ENCODE results near the gene ATXN3L. TPM values are rescaled to one million over a fixed set of nuclear protein-coding genes. Genes with fewer than 3 reads are reported as not detected.

The ATXN3L gene
- not detected in 2 replicates for total RNA-seq (2012; rRNA removed)

GRCh38 chrX:13319953-13320352, at the start of gene ATXN3L:
Gene ATXN3L, minus strand, starts transcription at chrX:13320053. Its CDS starts 119 bp downstream, at chrX:13319934.
- Histone ChIP-seq H3K4me3 (ENCODE audit: low read length) (no peak within 1 kb of the TSS), H3K36me3 (ENCODE audit: insufficient read depth, low read length) (no peaks in the 10 kb centered on the region), H3K4me1 (ENCODE audit: control insufficient read depth, insufficient read depth, low read length) (no peaks in the 10 kb centered on the region), H3K27me3 (ENCODE audit: control insufficient read depth, insufficient read depth, low read length) (no peaks in the 10 kb centered on the region), H3K9ac (ENCODE audit: low read depth, low read length) (no peak within 1 kb of the TSS), H3K4me2 (ENCODE audit: low read length) (no peak within 1 kb of the TSS), H3K9me3 (replicated peaks; ENCODE audit: low read length) (no peaks in the 10 kb centered on the region)

GRCh38 chrX:13369256-13370030, 49.6 kb upstream of the ATXN3L start:
- H3K4me3 ChIP-seq (ENCODE audit: low read length) = no peak overlapping the region
- H3K9ac ChIP-seq (ENCODE audit: low read depth, low read length) = no peak overlapping the region
- H3K9me3 ChIP-seq (replicated peaks; ENCODE audit: low read length) = no peaks in the 10 kb centered on the region
- H3K4me1 ChIP-seq (ENCODE audit: control insufficient read depth, insufficient read depth, low read length) = peaks cover 19% of the 10 kb centered on the region
- H3K36me3 ChIP-seq (ENCODE audit: insufficient read depth, low read length) = no peaks in the 10 kb centered on the region
- H3K27me3 ChIP-seq (ENCODE audit: control insufficient read depth, insufficient read depth, low read length) = no peaks in the 10 kb centered on the region
- no peak overlapping the region for H3K4me2 ChIP-seq (ENCODE audit: low read length)

- H3K4me2 ChIP-seq (ENCODE audit: low read length) = no peak overlapping the region
- H3K27me3 ChIP-seq (ENCODE audit: control insufficient read depth, insufficient read depth, low read length) = no peaks in the 10 kb centered on the region
- no peaks in the 10 kb centered on the region for H3K9me3 ChIP-seq (replicated peaks; ENCODE audit: low read length)
- H3K4me1 ChIP-seq (ENCODE audit: control insufficient read depth, insufficient read depth, low read length) = peaks cover 7% of the 10 kb centered on the region
- no peaks in the 10 kb centered on the region for H3K36me3 ChIP-seq (ENCODE audit: insufficient read depth, low read length)
- H3K9ac ChIP-seq (ENCODE audit: low read depth, low read length) = no peak overlapping the region
- no peak overlapping the region for H3K4me3 ChIP-seq (ENCODE audit: low read length)
Measured at GRCh38 chrX:13367950-13368349, 48.1 kb upstream of the ATXN3L start.

- Histone ChIP-seq H3K27me3 (ENCODE audit: control insufficient read depth, insufficient read depth, low read length) (no peaks in the 10 kb centered on the region), H3K9ac (ENCODE audit: low read depth, low read length) (no peak overlapping the region), H3K36me3 (ENCODE audit: insufficient read depth, low read length) (no peaks in the 10 kb centered on the region), H3K4me2 (ENCODE audit: low read length) (no peak overlapping the region), H3K9me3 (replicated peaks; ENCODE audit: low read length) (no peaks in the 10 kb centered on the region), H3K4me3 (ENCODE audit: low read length) (no peak overlapping the region), H3K4me1 (ENCODE audit: control insufficient read depth, insufficient read depth, low read length) (peaks cover 3% of the 10 kb centered on the region)
Measured at GRCh38 chrX:13366698-13367097, 46.8 kb upstream of the ATXN3L start.

- Histone ChIP-seq H3K4me2 (ENCODE audit: low read length) (no peak overlapping the region), H3K36me3 (ENCODE audit: insufficient read depth, low read length) (no peaks in the 10 kb centered on the region), H3K9me3 (replicated peaks; ENCODE audit: low read length) (no peaks in the 10 kb centered on the region), H3K4me1 (ENCODE audit: control insufficient read depth, insufficient read depth, low read length) (no peaks in the 10 kb centered on the region), H3K27me3 (ENCODE audit: control insufficient read depth, insufficient read depth, low read length) (no peaks in the 10 kb centered on the region), H3K9ac (ENCODE audit: low read depth, low read length) (no peak overlapping the region), H3K4me3 (ENCODE audit: low read length) (no peak overlapping the region)
Measured at GRCh38 chrX:13365161-13365560, 45.3 kb upstream of the ATXN3L start.

GRCh38 chrX:13364230-13364857, 44.5 kb upstream of the ATXN3L start:
- Histone ChIP-seq H3K9ac (ENCODE audit: low read depth, low read length) (no peak overlapping the region), H3K4me3 (ENCODE audit: low read length) (no peak overlapping the region)

GRCh38 chrX:13360146-13360545, 40.3 kb upstream of the ATXN3L start:
- Histone ChIP-seq H3K27me3 (ENCODE audit: control insufficient read depth, insufficient read depth, low read length) (no peaks in the 10 kb centered on the region), H3K4me2 (ENCODE audit: low read length) (no peak overlapping the region), H3K4me1 (ENCODE audit: control insufficient read depth, insufficient read depth, low read length) (no peaks in the 10 kb centered on the region), H3K36me3 (ENCODE audit: insufficient read depth, low read length) (no peaks in the 10 kb centered on the region), H3K9ac (ENCODE audit: low read depth, low read length) (no peak overlapping the region), H3K4me3 (ENCODE audit: low read length) (no peak overlapping the region), H3K9me3 (replicated peaks; ENCODE audit: low read length) (no peaks in the 10 kb centered on the region)

More at GRCh38 chrX:13364230-13364857, 44.5 kb upstream of the ATXN3L start:
- H3K27me3 ChIP-seq (ENCODE audit: control insufficient read depth, insufficient read depth, low read length) = no peaks in the 10 kb centered on the region
- H3K9me3 ChIP-seq (replicated peaks; ENCODE audit: low read length) = no peaks in the 10 kb centered on the region
- H3K4me1 ChIP-seq (ENCODE audit: control insufficient read depth, insufficient read depth, low read length) = no peaks in the 10 kb centered on the region
- H3K36me3 ChIP-seq (ENCODE audit: insufficient read depth, low read length) = no peaks in the 10 kb centered on the region
- H3K4me2 ChIP-seq (ENCODE audit: low read length) = no peak overlapping the region

- H3K9ac ChIP-seq (ENCODE audit: low read depth, low read length) = no peak overlapping the region
- no peaks in the 10 kb centered on the region for H3K36me3 ChIP-seq (ENCODE audit: insufficient read depth, low read length)
- H3K9me3 ChIP-seq (replicated peaks; ENCODE audit: low read length) = no peaks in the 10 kb centered on the region
- H3K4me2 ChIP-seq (ENCODE audit: low read length) = no peak overlapping the region
- H3K27me3 ChIP-seq (ENCODE audit: control insufficient read depth, insufficient read depth, low read length) = no peaks in the 10 kb centered on the region
- H3K4me3 ChIP-seq (ENCODE audit: low read length) = no peak overlapping the region
- no peaks in the 10 kb centered on the region for H3K4me1 ChIP-seq (ENCODE audit: control insufficient read depth, insufficient read depth, low read length)
Measured at GRCh38 chrX:13357925-13358324, 38.1 kb upstream of the ATXN3L start.

GRCh38 chrX:13346646-13347045, 26.8 kb upstream of the ATXN3L start:
- Histone ChIP-seq H3K4me3 (ENCODE audit: low read length) (no peak overlapping the region), H3K4me1 (ENCODE audit: control insufficient read depth, insufficient read depth, low read length) (no peaks in the 10 kb centered on the region), H3K9me3 (replicated peaks; ENCODE audit: low read length) (no peaks in the 10 kb centered on the region), H3K36me3 (ENCODE audit: insufficient read depth, low read length) (no peaks in the 10 kb centered on the region), H3K9ac (ENCODE audit: low read depth, low read length) (no peak overlapping the region), H3K4me2 (ENCODE audit: low read length) (no peak overlapping the region), H3K27me3 (ENCODE audit: control insufficient read depth, insufficient read depth, low read length) (no peaks in the 10 kb centered on the region)

GRCh38 chrX:13345438-13345837, 25.6 kb upstream of the ATXN3L start:
- Histone ChIP-seq H3K4me3 (ENCODE audit: low read length) (no peak overlapping the region), H3K9me3 (replicated peaks; ENCODE audit: low read length) (no peaks in the 10 kb centered on the region), H3K27me3 (ENCODE audit: control insufficient read depth, insufficient read depth, low read length) (no peaks in the 10 kb centered on the region), H3K4me2 (ENCODE audit: low read length) (no peak overlapping the region), H3K4me1 (ENCODE audit: control insufficient read depth, insufficient read depth, low read length) (no peaks in the 10 kb centered on the region), H3K36me3 (ENCODE audit: insufficient read depth, low read length) (no peaks in the 10 kb centered on the region), H3K9ac (ENCODE audit: low read depth, low read length) (no peak overlapping the region)

- Histone ChIP-seq H3K9me3 (replicated peaks; ENCODE audit: low read length) (no peaks in the 10 kb centered on the region), H3K36me3 (ENCODE audit: insufficient read depth, low read length) (no peaks in the 10 kb centered on the region), H3K4me2 (ENCODE audit: low read length) (no peak overlapping the region), H3K4me3 (ENCODE audit: low read length) (no peak overlapping the region), H3K27me3 (ENCODE audit: control insufficient read depth, insufficient read depth, low read length) (no peaks in the 10 kb centered on the region), H3K9ac (ENCODE audit: low read depth, low read length) (no peak overlapping the region), H3K4me1 (ENCODE audit: control insufficient read depth, insufficient read depth, low read length) (no peaks in the 10 kb centered on the region)
Measured at GRCh38 chrX:13345037-13345436, 25.2 kb upstream of the ATXN3L start.
